Fibroblast of skin of scalp (primary cell): ENCODE results near the gene PFKFB2.

Experiments
- DNase-seq: peaks from one replicate; pipeline ENCODE4 v3.0.0-alpha.2; 2013

PFKFB2 gene

GRCh38 chr1:207067185-207067584 is 14.1 kb downstream of the PFKFB2 start:
- no peak for DNase-seq

GRCh38 chr1:207067665-207068064 is 14.6 kb downstream of the PFKFB2 start:
- no peak for DNase-seq

- DNase-seq: no peak
Observed at GRCh38 chr1:207069061-207069460, 16.0 kb downstream of the PFKFB2 start.

- no peak for DNase-seq
Observed at GRCh38 chr1:207069858-207070506, 16.9 kb downstream of the PFKFB2 start.

GRCh38 chr1:207070811-207071210 is 17.7 kb downstream of the PFKFB2 start:
- DNase-seq: no peak

- no peak for DNase-seq
Observed at GRCh38 chr1:207071426-207071825, 18.4 kb downstream of the PFKFB2 start.

GRCh38 chr1:207072233-207072632 is 19.2 kb downstream of the PFKFB2 start:
- no peak for DNase-seq

GRCh38 chr1:207073906-207074820 is 21.1 kb downstream of the PFKFB2 start:
- DNase-seq: no peak

- peak; percentile 15 for DNase-seq
Observed at GRCh38 chr1:207076181-207076955, 23.3 kb downstream of the PFKFB2 start.

- DNase-seq: no peak
Observed at GRCh38 chr1:207077012-207077411, 23.9 kb downstream of the PFKFB2 start.

- DNase-seq: peak; percentile 74
Observed at GRCh38 chr1:207077470-207078377, 24.6 kb downstream of the PFKFB2 start.

GRCh38 chr1:207078578-207079132 is 25.6 kb downstream of the PFKFB2 start:
- no peak for DNase-seq

GRCh38 chr1:207079706-207080241 is 26.7 kb downstream of the PFKFB2 start:
- no peak for DNase-seq

- no peak for DNase-seq
Observed at GRCh38 chr1:207081088-207081487, 28.0 kb downstream of the PFKFB2 start.

- no peak for DNase-seq
Observed at GRCh38 chr1:207081806-207082205, 28.7 kb downstream of the PFKFB2 start.

- no peak for DNase-seq
Observed at GRCh38 chr1:207084232-207084631, 31.2 kb downstream of the PFKFB2 start.

GRCh38 chr1:207084701-207085180 is 31.7 kb downstream of the PFKFB2 start:
- DNase-seq: peak; percentile 61

GRCh38 chr1:207085887-207086286 is 32.8 kb downstream of the PFKFB2 start:
- DNase-seq: no peak

- no peak for DNase-seq
Observed at GRCh38 chr1:207088161-207088560, 35.1 kb downstream of the PFKFB2 start.

- no peak for DNase-seq
Observed at GRCh38 chr1:207088701-207089626, 35.9 kb downstream of the PFKFB2 start, which contains the start of gene C4BPB. Gene C4BPB, plus strand, starts transcription at chr1:207088860. Its CDS starts 672 bp downstream, at chr1:207089532.
